HepG2 (cell line): Measurements from ENCODE around the gene MRPS25. TPM values are rescaled to one million over a fixed set of nuclear protein-coding genes. Genes with fewer than 3 reads are reported as not detected.

ENCODE experiments used
- ATF2 ChIP-seq: sonication (generic); formaldehyde crosslinking; IDR thresholded peaks from 2 replicates; pipeline ENCODE4 v1.4.0; 2020; ENCODE audit warnings: missing genetic modification reagents
- BHLHE40 ChIP-seq: IDR thresholded peaks from 2 replicates; pipeline ENCODE4 v1.6.1; 2011; ENCODE audit warnings: low read length, improper control_type of control experiment
- GABPA ChIP-seq, 2 experiments: IDR thresholded peaks; 2 replicates each; pipeline ENCODE4 v1.6.1; 2011 to 2016; ENCODE audit warnings: low read depth in 2 of 2, low read length in 1 of 2, missing biosample characterization in 1 of 2, missing genetic modification characterization in 1 of 2
- GATAD1 ChIP-seq: IDR thresholded peaks from 2 replicates; pipeline ENCODE4 v1.6.1; 2016; ENCODE audit warnings: missing genetic modification reagents, missing compliant biosample characterization
- GTF3A ChIP-seq: sonication (generic); formaldehyde crosslinking; conservative IDR thresholded peaks from 2 replicates; pipeline ENCODE4 v1.4.0; 2020; ENCODE audit warnings: mild to moderate bottlenecking, missing genetic modification reagents
- KDM2A ChIP-seq: sonication (generic); formaldehyde crosslinking; IDR thresholded peaks from 2 replicates; pipeline ENCODE4 v1.4.0; 2020; ENCODE audit warnings: low read depth, missing genetic modification reagents, borderline replicate concordance
- KLF12 ChIP-seq: sonication (generic); formaldehyde crosslinking; IDR thresholded peaks from 2 replicates; pipeline ENCODE4 v1.4.0; 2020; ENCODE audit warnings: missing genetic modification reagents, borderline replicate concordance
- KLF16 ChIP-seq, 2 experiments: sonication (generic) in 1 of 2; formaldehyde crosslinking in 1 of 2; IDR thresholded peaks; 2 replicates each; pipeline versions ENCODE4 v1.6.1 to v1.8.0; 2016 to 2023; ENCODE audit warnings: missing genetic modification reagents in 2 of 2, missing compliant biosample characterization in 1 of 2
- MED8 ChIP-seq: sonication (generic); formaldehyde crosslinking; IDR thresholded peaks from 2 replicates; pipeline ENCODE4 v1.8.1; 2023; ENCODE audit warnings: mild to moderate bottlenecking, missing genetic modification reagents; ENCODE audit not compliant: insufficient replicate concordance
- MTERF4 ChIP-seq: sonication (generic); formaldehyde crosslinking; IDR thresholded peaks from 2 replicates; pipeline ENCODE4 v1.8.0; 2023; ENCODE audit warnings: mild to moderate bottlenecking, missing genetic modification reagents
- NFIB ChIP-seq: sonication (generic); formaldehyde crosslinking; IDR thresholded peaks from 2 replicates; pipeline ENCODE4 v1.9.0; 2021; ENCODE audit warnings: missing genetic modification reagents, mild to moderate bottlenecking, borderline replicate concordance
- NFIC ChIP-seq: IDR thresholded peaks from 2 replicates; pipeline ENCODE4 v1.6.1; 2012; ENCODE audit warnings: mild to moderate bottlenecking, low read length, inconsistent platforms
- PHF21A ChIP-seq: sonication (generic); formaldehyde crosslinking; IDR thresholded peaks from 2 replicates; pipeline ENCODE4 v1.5.0; 2020; ENCODE audit warnings: mild to moderate bottlenecking, missing genetic modification reagents
- RELA ChIP-seq: sonication (generic); formaldehyde crosslinking; IDR thresholded peaks from 2 replicates; pipeline ENCODE4 v1.4.0; 2020; ENCODE audit warnings: missing genetic modification reagents
- RFX3 ChIP-seq: IDR thresholded peaks from 2 replicates; pipeline ENCODE4 v1.6.1; 2016; ENCODE audit warnings: missing biosample characterization, missing genetic modification reagents
- TIGD3 ChIP-seq: sonication (generic); formaldehyde crosslinking; IDR thresholded peaks from 2 replicates; pipeline ENCODE4 v1.5.1; 2020; ENCODE audit warnings: mild to moderate bottlenecking, missing genetic modification reagents, borderline replicate concordance
- TRIM24 ChIP-seq: sonication (generic); formaldehyde crosslinking; IDR thresholded peaks from 2 replicates; pipeline ENCODE4 v1.8.0; 2022; ENCODE audit warnings: mild to moderate bottlenecking, missing genetic modification reagents
- XBP1 ChIP-seq: sonication (generic); formaldehyde crosslinking; IDR thresholded peaks from 2 replicates; pipeline ENCODE4 v1.5.0; 2020; ENCODE audit warnings: missing genetic modification reagents
- ZMAT5 ChIP-seq: sonication (generic); formaldehyde crosslinking; IDR thresholded peaks from 2 replicates; pipeline ENCODE4 v1.5.0; 2020; ENCODE audit warnings: mild to moderate bottlenecking, low read depth, missing genetic modification reagents, borderline replicate concordance
- ZNF383 ChIP-seq: sonication (generic); formaldehyde crosslinking; IDR thresholded peaks from 2 replicates; pipeline ENCODE4 v1.4.0; 2020; ENCODE audit warnings: missing genetic modification reagents, mild to moderate bottlenecking, borderline replicate concordance
- ZNF451 ChIP-seq: sonication (generic); formaldehyde crosslinking; IDR thresholded peaks from 2 replicates; pipeline ENCODE4 v1.5.0; 2020; ENCODE audit warnings: mild to moderate bottlenecking, missing genetic modification reagents
- ZNF496 ChIP-seq: sonication (generic); formaldehyde crosslinking; IDR thresholded peaks from 2 replicates; pipeline ENCODE4 v1.8.1; 2023; ENCODE audit warnings: mild to moderate bottlenecking, moderate library complexity, missing genetic modification reagents; ENCODE audit not compliant: insufficient replicate concordance
- ZNF629 ChIP-seq: sonication (generic); formaldehyde crosslinking; conservative IDR thresholded peaks from 2 replicates; pipeline ENCODE4 v1.5.0; 2020; ENCODE audit warnings: missing genetic modification reagents
- ZNF816 ChIP-seq: sonication (generic); formaldehyde crosslinking; IDR thresholded peaks from 2 replicates; pipeline ENCODE4 v1.8.0; 2022; ENCODE audit warnings: missing genetic modification reagents, mild to moderate bottlenecking, borderline replicate concordance
- ZNF839 ChIP-seq: sonication (generic); formaldehyde crosslinking; IDR thresholded peaks from 2 replicates; pipeline ENCODE4 v1.4.0; 2020; ENCODE audit warnings: missing genetic modification reagents, mild to moderate bottlenecking, borderline replicate concordance
- polyA plus RNA-seq, 8 experiments: library from polyadenylated mRNA; depleted of rRNA in 3 of 8; stranded (reverse) in 7 of 8; unstranded in 1 of 8; fragments of >200 nt; fragmentation: Illumina TruSeq in 4 of 8; extraction: Trizol in 4 of 8; gene quantifications; 2 replicates each; pipeline versions ENCODE4 v1.2.1 to v1.2.3, GENCODE V29; 2011 to 2016; ENCODE audit warnings: low read depth in 4 of 8, missing spikeins in 1 of 8, mixed read lengths in 1 of 8; ENCODE audit not compliant: insufficient read depth in 1 of 8
- total RNA-seq, 5 experiments: library from RNA; depleted of rRNA; stranded (reverse); fragments of >200 nt; fragmentation: Illumina TruSeq; extraction: Trizol; gene quantifications; 2 replicates each; pipeline ENCODE4 v1.2.3, GENCODE V29; 2016; ENCODE audit warnings: low read depth in 1 of 5
- TF ChIP-seq, protein P1 (sequence below): sonication (generic); formaldehyde crosslinking; IDR thresholded peaks from 2 replicates; pipeline ENCODE4 v1.4.0; 2020; ENCODE audit warnings: mild to moderate bottlenecking, missing genetic modification reagents

Gene MRPS25
- total and polyA plus RNA-seq, 2 of the 13 experiments (the other 11 are each of a cell fraction or from before 2014, with no cell fraction given), result 60.1 to 74.3 TPM

DNA sequence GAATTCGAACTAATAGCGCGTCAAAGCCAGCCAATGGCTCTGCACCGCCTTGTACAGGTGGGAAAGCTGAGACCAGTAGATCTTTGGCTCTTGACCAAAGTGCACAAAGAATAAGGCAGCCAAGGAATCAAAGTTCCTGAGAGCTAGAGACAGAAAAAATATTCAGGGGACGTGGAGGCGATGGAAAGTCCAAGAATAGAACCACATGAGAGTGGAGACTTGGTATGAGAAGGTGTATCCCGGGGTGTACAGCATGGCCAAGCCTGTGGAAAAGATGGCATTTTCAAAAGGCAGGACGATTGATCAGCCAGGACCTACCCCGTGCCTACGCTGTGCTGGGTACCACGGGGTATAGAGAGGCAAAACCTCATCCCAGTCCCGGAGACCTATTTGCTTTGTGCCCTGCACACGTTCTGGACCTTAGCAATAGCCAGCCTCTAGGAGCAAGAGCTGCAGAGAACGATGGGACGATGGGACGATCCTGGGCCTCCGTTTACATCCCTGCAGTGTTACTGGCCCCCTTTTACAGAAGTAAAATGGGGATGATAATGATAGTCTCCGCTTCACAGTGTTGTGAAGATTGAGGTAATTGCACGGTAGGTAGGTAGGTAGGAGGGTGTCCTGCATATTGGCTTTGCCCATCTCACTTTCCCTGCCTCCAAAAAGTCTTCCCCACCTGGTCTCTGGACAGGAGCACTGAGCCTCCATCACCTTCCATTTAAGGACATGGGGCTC lies 34.4 kb upstream of the MRPS25 start (continued):
- no peak for TF ChIP-seq BHLHE40
- TF ChIP-seq TRIM24 (CRISPR knock-in tag), result no peak
- TF ChIP-seq KLF12 (CRISPR knock-in tag), result no peak
- TF ChIP-seq NFIC, result no peak
- TF ChIP-seq ZNF383 (CRISPR knock-in tag), result peak; percentile 40; the same call in 1 of the 2 replicates
- no peak; the same call in 1 of the 2 replicates for TF ChIP-seq KDM2A (CRISPR knock-in tag)
- TF ChIP-seq NFIB (CRISPR knock-in tag), result no peak
- TF ChIP-seq PHF21A (CRISPR knock-in tag), result no peak; the same call in 1 of the 2 replicates
- no peak for TF ChIP-seq GATAD1
- no peak for TF ChIP-seq MED8 (CRISPR knock-in tag)
- no peak; the same call in 1 of the 2 replicates for TF ChIP-seq ZNF839 (CRISPR knock-in tag)
- no peak for TF ChIP-seq MTERF4 (CRISPR knock-in tag)
- TF ChIP-seq RFX3 (CRISPR knock-in tag), result no peak
- TF ChIP-seq ZNF629 (CRISPR knock-in tag), result peak; percentile 74; the same call in 1 of the 2 replicates
- TF ChIP-seq, protein P1, sequence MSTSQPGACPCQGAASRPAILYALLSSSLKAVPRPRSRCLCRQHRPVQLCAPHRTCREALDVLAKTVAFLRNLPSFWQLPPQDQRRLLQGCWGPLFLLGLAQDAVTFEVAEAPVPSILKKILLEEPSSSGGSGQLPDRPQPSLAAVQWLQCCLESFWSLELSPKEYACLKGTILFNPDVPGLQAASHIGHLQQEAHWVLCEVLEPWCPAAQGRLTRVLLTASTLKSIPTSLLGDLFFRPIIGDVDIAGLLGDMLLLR (CRISPR knock-in tag), result no peak
- TF ChIP-seq KLF16 (CRISPR knock-in tag; IDR thresholded peaks at IDR 0.05), result no peak
- no peak for TF ChIP-seq RELA (CRISPR knock-in tag)
- no peak for TF ChIP-seq XBP1 (CRISPR knock-in tag)
- TF ChIP-seq ZNF451 (CRISPR knock-in tag), result no peak
- no peak for TF ChIP-seq TIGD3 (CRISPR knock-in tag)
- TF ChIP-seq ZMAT5 (CRISPR knock-in tag), result no peak
- no peak for TF ChIP-seq ATF2 (CRISPR knock-in tag)
- no peak for TF ChIP-seq GABPA (IDR thresholded peaks at IDR 0.05; ENCODE audit: low read depth, low read length)
- no peak for TF ChIP-seq GABPA (CRISPR knock-in tag; IDR thresholded peaks at IDR 0.05; ENCODE audit: low read depth)
- no peak; the same call in 1 of the 2 replicates for TF ChIP-seq GTF3A (CRISPR knock-in tag)
- TF ChIP-seq ZNF816 (CRISPR knock-in tag), result no peak
- TF ChIP-seq ZNF496 (CRISPR knock-in tag), result no peak
